GM12891 (cell line): Measurements from ENCODE around the gene LIPT1.

Experiments used
- POLR2AphosphoS5 ChIP-seq: IDR thresholded peaks from 2 replicates; pipeline ENCODE4 v1.6.1; 2011; ENCODE audit warnings: low read depth, low read length, control low read depth
- POU2F2 ChIP-seq: IDR thresholded peaks from 2 replicates; pipeline ENCODE4 v1.6.1; 2011; ENCODE audit warnings: low read depth, mild to moderate bottlenecking, control low read depth, low read length, moderate library complexity
- TAF1 ChIP-seq: IDR thresholded peaks from 2 replicates; pipeline ENCODE4 v1.6.1; 2011; ENCODE audit warnings: low read depth, low read length, control low read depth

- TF ChIP-seq POLR2AphosphoS5 (no peak), TAF1 (no peak), POU2F2 (no peak)
These were observed 15.8 kb upstream of the LIPT1 start for GRCh38 chr2:99139003-99139402.
